Neuron (in vitro differentiated cells): Measurements from ENCODE around the gene FHIT.

Source experiments
- H2AFZ ChIP-seq: one replicate; pipeline ENCODE4 v1.6.1; 2013; ENCODE audit warnings: low read depth, mild to moderate bottlenecking, inconsistent platforms, low read length, moderate library complexity
- H3K27me3 ChIP-seq: one replicate; pipeline ENCODE4 v1.6.1; 2013; ENCODE audit warnings: low read length; ENCODE audit not compliant: insufficient read depth
- H3K36me3 ChIP-seq: one replicate; pipeline ENCODE4 v1.6.1; 2013; ENCODE audit warnings: low read length; ENCODE audit not compliant: insufficient read depth
- H3K4me1 ChIP-seq: one replicate; pipeline ENCODE4 v1.6.1; 2013; ENCODE audit warnings: low read length; ENCODE audit not compliant: insufficient read depth
- H3K4me3 ChIP-seq: 2 replicates; pipeline ENCODE4 v1.5.1; 2013; ENCODE audit warnings: mild to moderate bottlenecking, low read length, moderate library complexity
- H3K9me3 ChIP-seq: one replicate; pipeline ENCODE4 v1.6.1; 2013; ENCODE audit warnings: low read length

Gene FHIT

DNA sequence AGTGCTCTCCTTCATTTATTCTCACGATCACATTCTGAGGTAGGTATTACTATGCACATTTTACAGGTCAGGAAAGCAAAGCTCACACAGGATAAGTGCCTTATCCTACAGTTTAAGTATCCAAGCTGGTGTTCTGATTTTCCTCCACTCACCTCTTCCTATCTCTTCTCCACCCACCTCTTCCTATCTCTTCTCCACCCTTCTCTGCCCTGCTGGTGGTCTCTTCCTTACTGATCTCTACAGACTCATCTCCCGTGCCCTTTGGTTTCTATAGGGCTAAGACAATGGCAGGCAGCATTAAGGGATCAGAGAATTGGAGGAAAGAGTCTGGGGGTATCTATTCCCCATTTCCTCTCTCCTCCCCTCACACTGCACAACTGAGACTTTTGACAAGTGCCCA lies 319.1 kb downstream of the FHIT start:
- peaks cover 3% of the 10 kb centered on the region for H3K4me1 ChIP-seq
- H2AFZ ChIP-seq: no peak overlapping the region
- no peaks in the 10 kb centered on the region for H3K27me3 ChIP-seq
- H3K9me3 ChIP-seq: no peaks in the 10 kb centered on the region
- no peaks in the 10 kb centered on the region for H3K36me3 ChIP-seq
- no peak overlapping the region for H3K4me3 ChIP-seq

DNA sequence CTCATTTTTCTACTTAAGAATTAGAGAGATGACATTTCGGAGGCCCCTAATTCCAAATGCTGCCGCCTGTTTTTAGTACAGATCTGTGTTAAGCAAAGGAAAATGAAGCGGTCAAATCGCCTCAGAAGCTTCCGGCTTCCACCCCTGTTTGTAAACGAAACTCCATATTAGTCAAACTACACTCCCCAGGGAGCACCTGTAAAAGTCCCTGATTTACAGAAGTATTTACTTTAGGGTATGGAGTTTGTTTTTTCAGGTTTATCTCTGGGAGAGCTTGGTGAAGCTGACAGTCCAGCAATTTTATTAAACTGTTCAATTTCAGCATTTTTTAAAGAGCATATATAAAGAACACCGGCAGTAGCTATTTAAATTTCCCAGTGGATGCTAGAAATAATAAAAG lies 319.8 kb downstream of the FHIT start:
- H2AFZ ChIP-seq: no peak overlapping the region

DNA sequence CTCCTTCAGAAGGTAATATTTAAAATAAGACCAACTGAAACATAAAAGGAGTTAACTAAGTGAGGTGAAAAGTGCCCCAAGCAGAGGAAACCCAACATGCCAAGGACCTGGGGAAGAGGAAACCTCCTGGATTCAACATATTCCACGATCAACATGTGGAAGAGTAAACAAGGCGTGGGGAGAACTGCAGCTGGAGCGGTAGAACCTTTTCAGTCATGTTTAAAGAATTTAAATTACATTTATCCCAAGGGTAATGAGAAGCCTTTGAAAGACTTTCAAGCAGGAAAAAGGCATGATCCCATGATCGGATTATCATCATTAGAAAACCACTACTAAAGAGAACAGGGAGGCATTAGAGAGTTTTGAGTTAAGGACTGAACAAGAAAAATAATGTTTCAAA lies 330.7 kb downstream of the FHIT start:
- H3K27me3 ChIP-seq: no peaks in the 10 kb centered on the region
- no peaks in the 10 kb centered on the region for H3K36me3 ChIP-seq
- H3K4me3 ChIP-seq: no peak overlapping the region
- no peaks in the 10 kb centered on the region for H3K9me3 ChIP-seq
- H2AFZ ChIP-seq: no peak overlapping the region
- H3K4me1 ChIP-seq: no peaks in the 10 kb centered on the region

More for the DNA sequence above, 319.8 kb downstream of the FHIT start:
- Histone ChIP-seq H3K9me3 (no peaks in the 10 kb centered on the region), H3K27me3 (no peaks in the 10 kb centered on the region), H3K36me3 (no peaks in the 10 kb centered on the region), H3K4me1 (no peaks in the 10 kb centered on the region), H3K4me3 (no peak overlapping the region)

DNA sequence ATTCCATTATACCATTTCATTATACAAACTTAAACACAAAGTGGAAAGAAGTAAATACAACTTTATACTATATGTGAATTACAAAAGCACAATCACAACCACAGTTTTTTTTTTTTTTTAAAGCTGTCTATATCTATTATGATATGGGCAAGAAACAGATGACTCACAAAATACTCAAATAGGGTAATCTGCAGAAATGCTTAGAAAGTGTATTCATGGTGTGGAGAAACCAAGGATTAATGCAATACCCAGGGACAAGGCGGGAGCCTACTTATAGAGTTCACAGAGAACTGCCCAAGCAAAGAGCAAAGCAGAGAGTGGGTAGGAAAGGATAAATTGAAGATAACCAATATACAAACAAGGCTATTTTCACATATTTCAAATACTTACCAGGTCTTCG lies 332.0 kb downstream of the FHIT start:
- H3K27me3 ChIP-seq: no peaks in the 10 kb centered on the region
- H2AFZ ChIP-seq: no peak overlapping the region
- H3K9me3 ChIP-seq: no peaks in the 10 kb centered on the region
- H3K36me3 ChIP-seq: no peaks in the 10 kb centered on the region
- H3K4me3 ChIP-seq: no peak overlapping the region
- peaks cover 2% of the 10 kb centered on the region for H3K4me1 ChIP-seq

DNA sequence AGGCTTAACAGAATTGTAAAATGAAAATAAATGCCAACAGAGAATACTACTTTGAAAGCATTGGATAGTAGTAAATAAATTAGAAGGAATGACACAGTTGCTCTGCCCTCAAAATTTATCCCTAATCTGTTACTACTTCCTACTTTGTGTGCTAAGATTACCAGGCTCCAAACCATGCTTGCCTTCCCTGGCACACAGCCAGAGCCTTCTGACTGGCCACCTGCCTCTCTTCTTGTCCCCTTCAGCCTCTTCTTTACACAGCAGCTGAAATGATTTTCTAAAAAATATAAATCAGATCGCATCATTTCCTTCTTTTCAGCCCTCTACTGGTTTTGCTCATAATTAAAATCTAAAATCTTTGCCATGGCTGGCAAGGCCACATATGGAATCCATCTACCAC lies 334.1 kb downstream of the FHIT start:
- H2AFZ ChIP-seq: no peak overlapping the region
- H3K36me3 ChIP-seq: no peaks in the 10 kb centered on the region
- no peaks in the 10 kb centered on the region for H3K27me3 ChIP-seq
- H3K4me1 ChIP-seq: peaks cover 3% of the 10 kb centered on the region
- no peak overlapping the region for H3K4me3 ChIP-seq
- H3K9me3 ChIP-seq: no peaks in the 10 kb centered on the region

DNA sequence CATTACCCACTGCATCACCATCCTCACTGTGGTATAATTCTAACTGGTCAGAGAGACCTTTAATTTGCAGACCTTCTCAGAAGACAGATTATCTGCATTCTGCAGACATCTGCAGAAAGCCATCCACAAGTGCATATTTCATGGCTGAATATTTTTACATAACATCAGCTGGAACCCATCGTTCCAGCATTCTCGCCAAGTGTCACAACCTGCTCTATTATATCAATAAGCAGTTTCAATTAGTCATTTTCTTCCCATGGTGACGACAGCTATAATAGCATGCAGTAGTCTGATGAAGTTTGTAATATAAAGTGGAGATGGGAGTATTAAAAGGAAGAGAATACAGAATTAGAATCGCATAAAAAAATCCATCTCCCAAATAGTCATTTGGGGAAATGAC lies 334.7 kb downstream of the FHIT start:
- Histone ChIP-seq H3K9me3 (no peaks in the 10 kb centered on the region), H3K27me3 (no peaks in the 10 kb centered on the region), H2AFZ (no peak overlapping the region), H3K36me3 (no peaks in the 10 kb centered on the region), H3K4me3 (no peak overlapping the region), H3K4me1 (peaks cover 3% of the 10 kb centered on the region)

DNA sequence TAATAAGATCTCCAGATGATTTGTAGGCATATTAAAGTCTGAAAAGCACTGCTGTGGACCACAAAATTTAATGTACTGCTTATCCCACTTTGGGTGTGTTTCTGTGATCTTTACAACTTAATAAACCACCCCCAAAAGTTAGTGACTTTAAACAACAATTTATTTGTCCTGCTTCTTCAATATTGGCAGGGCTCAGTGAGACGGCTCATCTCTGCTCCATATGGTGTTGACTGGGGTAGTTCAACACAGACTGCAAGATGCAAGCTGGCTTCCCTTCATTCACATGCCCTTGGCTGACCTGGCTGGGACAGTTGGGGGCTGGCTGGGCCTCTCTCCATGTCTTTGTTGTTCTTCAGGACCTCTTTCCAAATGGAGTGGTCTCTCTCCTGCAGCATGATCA lies 337.8 kb downstream of the FHIT start:
- H3K4me1 ChIP-seq: peaks cover 5% of the 10 kb centered on the region
- no peak overlapping the region for H3K4me3 ChIP-seq
- H3K36me3 ChIP-seq: no peaks in the 10 kb centered on the region
- no peak overlapping the region for H2AFZ ChIP-seq
- H3K27me3 ChIP-seq: no peaks in the 10 kb centered on the region
- H3K9me3 ChIP-seq: no peaks in the 10 kb centered on the region

DNA sequence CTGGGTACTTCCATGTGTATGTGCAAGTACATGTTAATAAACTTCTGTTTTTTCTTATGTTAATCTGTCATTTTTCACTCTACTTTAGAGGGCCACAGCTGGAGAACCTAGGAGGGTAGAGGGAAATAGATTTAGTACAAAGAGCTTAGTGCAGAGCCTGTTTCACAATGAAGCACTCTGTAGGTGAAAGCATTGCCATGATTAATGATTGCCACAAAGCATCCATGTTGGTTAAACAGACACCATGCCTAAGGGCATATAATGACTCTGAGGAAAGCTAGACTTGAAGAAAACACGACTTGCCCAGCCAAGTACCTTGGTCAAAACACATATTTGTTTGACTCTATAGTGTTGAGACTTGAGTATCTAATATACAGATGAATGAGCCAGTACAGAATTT lies 338.4 kb downstream of the FHIT start:
- Histone ChIP-seq H3K9me3 (no peaks in the 10 kb centered on the region), H3K4me3 (no peak overlapping the region), H3K4me1 (peaks cover 5% of the 10 kb centered on the region), H3K27me3 (no peaks in the 10 kb centered on the region), H3K36me3 (no peaks in the 10 kb centered on the region), H2AFZ (no peak overlapping the region)

DNA sequence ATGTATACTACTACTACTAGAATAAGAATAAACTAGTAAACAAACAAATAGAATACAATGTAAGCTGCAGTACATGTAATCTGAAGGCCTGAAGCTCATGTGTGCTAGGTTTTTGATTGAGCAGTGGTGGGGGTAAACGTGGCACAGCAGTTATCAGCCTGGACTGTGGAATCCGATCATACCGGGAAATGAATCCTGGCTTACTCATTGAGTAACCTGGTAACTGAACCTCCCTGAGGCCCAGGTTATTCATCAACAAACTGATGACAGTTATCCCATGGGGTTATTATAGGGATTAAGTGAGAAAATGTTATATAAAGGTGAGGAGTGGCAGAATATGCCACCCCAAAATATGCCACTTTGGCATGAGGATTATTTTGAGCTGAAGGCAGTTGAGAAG lies 339.1 kb downstream of the FHIT start:
- Histone ChIP-seq H3K36me3 (no peaks in the 10 kb centered on the region), H3K9me3 (no peaks in the 10 kb centered on the region), H3K4me3 (no peak overlapping the region), H3K4me1 (peaks cover 5% of the 10 kb centered on the region), H2AFZ (no peak overlapping the region), H3K27me3 (no peaks in the 10 kb centered on the region)

DNA sequence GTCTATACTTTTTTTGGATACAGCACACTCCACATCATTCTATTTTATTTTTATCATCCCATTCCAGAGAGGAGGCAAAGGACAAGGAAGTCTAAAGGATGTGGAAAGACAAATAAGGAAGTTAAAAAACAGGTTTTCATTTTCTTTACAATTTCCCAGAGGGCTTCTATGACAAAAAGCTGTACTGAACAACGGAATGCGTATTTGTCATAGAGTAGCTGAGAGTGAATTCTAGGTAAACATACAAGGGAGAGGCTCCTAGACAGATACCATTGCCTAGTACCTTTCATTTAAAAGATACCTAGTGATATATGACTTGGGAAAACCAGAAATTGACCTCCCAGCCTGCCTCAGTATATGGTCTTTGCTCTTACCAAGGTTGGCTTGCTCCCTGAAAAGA lies 341.7 kb downstream of the FHIT start:
- H3K27me3 ChIP-seq: no peaks in the 10 kb centered on the region
- no peak overlapping the region for H3K4me3 ChIP-seq
- H2AFZ ChIP-seq: no peak overlapping the region
- H3K36me3 ChIP-seq: no peaks in the 10 kb centered on the region
- peaks cover 5% of the 10 kb centered on the region for H3K4me1 ChIP-seq
- H3K9me3 ChIP-seq: no peaks in the 10 kb centered on the region

DNA sequence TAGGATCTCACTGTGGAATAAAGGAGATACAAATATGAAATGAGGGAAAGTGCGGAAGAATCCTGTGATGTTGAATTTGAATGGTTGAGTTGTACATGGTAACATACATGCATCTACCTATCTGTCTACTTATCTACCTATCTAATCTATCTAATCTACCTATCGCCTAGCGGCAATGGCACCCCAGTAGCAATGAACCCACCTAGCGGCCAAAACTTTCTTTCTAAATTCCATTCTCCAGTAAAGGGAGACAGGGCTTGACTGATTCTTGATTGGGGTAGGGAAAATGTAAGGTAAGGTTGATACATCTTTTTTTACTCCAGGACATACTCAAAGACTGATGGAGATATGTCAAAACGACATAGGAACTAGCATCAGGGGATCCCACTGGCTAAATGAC lies 345.0 kb downstream of the FHIT start:
- H3K4me3 ChIP-seq: no peak overlapping the region
- H3K36me3 ChIP-seq: no peaks in the 10 kb centered on the region
- H3K4me1 ChIP-seq: peaks cover 2% of the 10 kb centered on the region
- H3K27me3 ChIP-seq: no peaks in the 10 kb centered on the region
- no peaks in the 10 kb centered on the region for H3K9me3 ChIP-seq
- H2AFZ ChIP-seq: no peak overlapping the region

DNA sequence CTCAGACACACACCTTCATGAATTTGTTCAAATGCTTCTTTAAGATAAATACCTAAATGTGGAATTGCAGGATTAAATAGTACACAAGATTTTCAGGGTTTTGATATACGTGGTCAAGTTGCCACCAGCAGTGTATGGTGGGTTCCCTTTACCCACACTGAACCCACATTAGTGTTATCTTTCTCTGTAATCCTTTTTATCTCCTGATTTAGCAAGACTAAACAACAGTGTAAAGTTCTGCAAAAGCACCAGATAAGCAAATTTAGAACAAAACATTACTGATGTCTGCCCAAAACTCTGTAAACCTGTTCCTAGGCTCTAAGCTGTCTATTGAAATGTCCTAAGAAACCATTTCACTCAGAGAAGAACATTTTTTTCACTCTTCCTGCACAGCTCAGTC lies 352.9 kb downstream of the FHIT start:
- Histone ChIP-seq H3K9me3 (no peaks in the 10 kb centered on the region), H3K4me1 (no peaks in the 10 kb centered on the region), H3K27me3 (no peaks in the 10 kb centered on the region), H3K4me3 (no peak overlapping the region), H3K36me3 (no peaks in the 10 kb centered on the region), H2AFZ (no peak overlapping the region)

DNA sequence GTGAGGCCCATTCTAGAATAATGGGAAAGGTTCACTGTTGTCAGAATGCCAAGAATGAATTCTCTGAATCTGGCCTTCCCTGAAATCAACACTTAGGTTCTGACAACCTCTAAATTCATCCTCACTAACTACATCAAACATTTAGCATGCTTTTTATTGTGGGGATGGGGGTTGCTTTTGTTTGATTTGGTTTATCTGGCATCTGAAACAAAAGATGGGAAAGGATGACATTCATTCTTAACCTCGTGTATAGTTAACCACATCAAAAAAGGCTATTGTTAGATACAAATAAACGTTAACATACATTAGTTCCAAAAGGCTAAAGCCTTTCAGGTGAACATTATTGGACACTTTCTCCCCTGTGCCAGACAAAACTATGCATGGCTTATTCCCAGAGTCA lies 357.3 kb downstream of the FHIT start:
- Histone ChIP-seq H2AFZ (no peak overlapping the region), H3K9me3 (no peaks in the 10 kb centered on the region), H3K4me3 (no peak overlapping the region), H3K36me3 (no peaks in the 10 kb centered on the region), H3K4me1 (no peaks in the 10 kb centered on the region), H3K27me3 (no peaks in the 10 kb centered on the region)

DNA sequence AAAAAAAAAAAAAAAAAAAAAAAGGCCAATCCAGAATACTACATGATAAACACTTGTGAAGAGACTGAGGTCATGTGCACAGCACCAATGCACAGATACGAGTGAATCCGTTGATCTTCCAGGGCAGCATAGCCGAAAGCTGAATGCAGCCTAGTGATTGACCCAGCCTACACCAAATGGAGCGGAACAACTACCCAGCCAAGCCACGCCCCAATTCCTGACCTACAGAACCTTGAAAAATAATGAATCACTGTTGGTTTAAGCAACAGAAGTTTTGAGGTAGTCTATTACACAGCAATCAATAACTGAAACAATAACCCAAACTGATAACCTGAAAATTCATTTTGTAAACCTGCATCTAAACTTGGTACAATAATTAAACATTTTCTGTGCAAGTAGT lies 361.0 kb downstream of the FHIT start:
- no peak overlapping the region for H3K4me3 ChIP-seq
- no peaks in the 10 kb centered on the region for H3K4me1 ChIP-seq
- H2AFZ ChIP-seq: no peak overlapping the region
- H3K9me3 ChIP-seq: no peaks in the 10 kb centered on the region
- no peaks in the 10 kb centered on the region for H3K27me3 ChIP-seq
- H3K36me3 ChIP-seq: no peaks in the 10 kb centered on the region
